Naive B cell (primary cell): ENCODE results near the gene GABRE. TPM values are rescaled to one million over a fixed set of nuclear protein-coding genes. Genes with fewer than 3 reads are reported as not detected.

Experiments used
- ATAC-seq, 2 donors: fragments of 150-1000 bp; cut with Tn5 transposase; 2 replicates each; pipeline ENCODE4 v1.10.0; 2021; ENCODE audit warnings: low read depth in 2 of 2, mild to moderate bottlenecking in 2 of 2, moderate library complexity in 2 of 2
- DNase-seq: peaks from one replicate; pipeline ENCODE4 v3.0.0; 2022
- H3K27ac Mint-ChIP-seq, 6 donors: one replicate each; pipeline ENCODE4 v1.8.0; 2020 to 2022; ENCODE audit warnings: mild to moderate bottlenecking in 6 of 6, mixed read lengths in 6 of 6, moderate library complexity in 5 of 6, inconsistent platforms in 2 of 6
- H3K27me3 Mint-ChIP-seq, 3 donors: one replicate each; pipeline ENCODE4 v1.8.0; 2021 to 2022; ENCODE audit warnings: mixed read lengths in 3 of 3, mild to moderate bottlenecking in 1 of 3
- H3K36me3 Mint-ChIP-seq, 2 donors: one replicate each; pipeline ENCODE4 v1.8.0; 2020 to 2022; ENCODE audit warnings: mixed read lengths in 2 of 2, inconsistent platforms in 1 of 2, mild to moderate bottlenecking in 1 of 2
- H3K4me1 Mint-ChIP-seq, 3 donors: one replicate each; pipeline ENCODE4 v1.8.0; 2020 to 2022; ENCODE audit warnings: mixed read lengths in 3 of 3, inconsistent platforms in 1 of 3, mild to moderate bottlenecking in 1 of 3, moderate library complexity in 1 of 3
- H3K4me3 Mint-ChIP-seq, 8 donors: one replicate each; pipeline ENCODE4 v1.8.0; 2020 to 2022; ENCODE audit warnings: mild to moderate bottlenecking in 8 of 8, mixed read lengths in 8 of 8, moderate library complexity in 8 of 8, inconsistent platforms in 2 of 8
- H3K9me3 Mint-ChIP-seq, 7 donors: one replicate each; pipeline ENCODE4 v1.8.0; 2020 to 2022; ENCODE audit warnings: mixed read lengths in 7 of 7, mild to moderate bottlenecking in 5 of 7, inconsistent platforms in 2 of 7, moderate library complexity in 1 of 7
- polyA plus RNA-seq, 6 donors: library from polyadenylated mRNA; unstranded; fragments of 300-500 nt; fragmentation: Illumina TruSeq; gene quantifications; one replicate each; pipeline ENCODE4 v1.2.3, GENCODE V29; 2021; ENCODE audit warnings: low read depth in 6 of 6

The GABRE gene
- polyA plus RNA-seq, 6 donors from 2014 or later = not detected

GRCh38 chrX:151982222-151982621 is 7.7 kb upstream of the GABRE start:
- no peak overlapping the region for H3K4me3 Mint-ChIP-seq
- H3K27me3 Mint-ChIP-seq = no peaks in the 10 kb centered on the region
- no peak overlapping the region for H3K27ac Mint-ChIP-seq
- H3K4me1 Mint-ChIP-seq = no peaks in the 10 kb centered on the region
- DNase-seq (no peak), ATAC-seq (no peak)
- H3K9me3 Mint-ChIP-seq = peaks cover 0 to 6% (median 0%) of the 10 kb centered on the region in 7 donors
- no peaks in the 10 kb centered on the region for H3K36me3 Mint-ChIP-seq

DNA sequence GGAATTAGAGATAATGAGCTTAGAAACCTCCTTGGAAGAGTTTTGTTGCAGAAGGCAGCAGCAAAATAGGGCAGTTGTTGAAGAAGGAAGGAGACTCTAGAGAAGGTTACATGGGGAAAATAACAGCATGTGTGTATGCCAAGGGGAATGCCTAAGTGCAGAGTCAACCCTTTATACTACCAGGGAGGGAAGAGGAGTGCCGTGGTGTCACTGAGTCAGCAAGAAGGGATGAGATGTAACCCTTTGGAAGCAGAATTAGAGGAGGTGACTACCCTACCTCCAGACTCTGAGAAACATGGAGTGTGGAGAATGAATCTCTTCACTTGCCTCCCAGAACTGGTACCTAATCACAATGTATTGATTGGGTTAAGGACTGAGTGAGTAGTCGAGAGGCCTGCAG is 6.7 kb upstream of the GABRE start:
- Mint-ChIP-seq H3K36me3 (no peaks in the 10 kb centered on the region), H3K27ac (no peak overlapping the region)

GRCh38 chrX:151977923-151978322 is 3.4 kb upstream of the GABRE start:
- Mint-ChIP-seq H3K27me3 (peaks cover 4 to 23% (median 18%) of the 10 kb centered on the region in 3 donors), H3K27ac (no peak overlapping the region)
- no peak for ATAC-seq

More for the DNA sequence above, 6.7 kb upstream of the GABRE start:
- DNase-seq (no peak), ATAC-seq (no peak)
- no peak overlapping the region for H3K4me3 Mint-ChIP-seq
- H3K9me3 Mint-ChIP-seq = peaks cover 0 to 6% (median 0%) of the 10 kb centered on the region in 7 donors
- H3K4me1 Mint-ChIP-seq = no peaks in the 10 kb centered on the region
- H3K27me3 Mint-ChIP-seq = peaks cover 0 to 4% (median 0%) of the 10 kb centered on the region in 3 donors

DNA sequence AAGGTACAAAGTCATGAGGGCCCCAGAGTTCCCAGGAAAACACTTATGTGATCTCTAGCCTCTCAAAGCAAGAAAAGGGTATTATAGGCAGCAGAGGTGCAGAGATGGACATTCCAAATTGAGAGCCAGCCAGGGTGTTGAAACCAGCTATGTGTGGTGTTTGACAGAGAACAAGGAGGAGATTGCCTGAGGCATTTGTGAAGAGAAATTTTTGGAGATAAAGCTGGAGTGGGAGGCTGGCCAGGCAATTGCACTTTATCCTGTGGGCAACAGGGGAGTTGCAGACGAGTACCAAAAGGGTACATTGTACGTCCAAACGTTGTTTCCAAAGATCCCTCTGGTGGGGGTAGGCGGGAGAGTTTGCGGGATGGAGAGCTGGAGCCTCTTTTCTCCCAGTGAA is 2.5 kb upstream of the GABRE start:
- Mint-ChIP-seq H3K4me3 (no peak overlapping the region), H3K36me3 (no peaks in the 10 kb centered on the region), H3K9me3 (peaks cover 0 to 4% (median 0%) of the 10 kb centered on the region in 7 donors), H3K4me1 (peaks cover 0 to 2% (median 0%) of the 10 kb centered on the region in 3 donors), H3K27me3 (peaks cover 4 to 24% (median 20%) of the 10 kb centered on the region in 3 donors), H3K27ac (no peak overlapping the region)
- DNase-seq = no peak
- no peak for ATAC-seq

More at GRCh38 chrX:151977923-151978322, 3.4 kb upstream of the GABRE start:
- H3K4me3 Mint-ChIP-seq = no peak overlapping the region
- H3K4me1 Mint-ChIP-seq = peaks cover 0 to 2% (median 0%) of the 10 kb centered on the region in 3 donors
- no peak for DNase-seq
- no peaks in the 10 kb centered on the region for H3K36me3 Mint-ChIP-seq
- H3K9me3 Mint-ChIP-seq = peaks cover 0 to 4% (median 0%) of the 10 kb centered on the region in 7 donors

DNA sequence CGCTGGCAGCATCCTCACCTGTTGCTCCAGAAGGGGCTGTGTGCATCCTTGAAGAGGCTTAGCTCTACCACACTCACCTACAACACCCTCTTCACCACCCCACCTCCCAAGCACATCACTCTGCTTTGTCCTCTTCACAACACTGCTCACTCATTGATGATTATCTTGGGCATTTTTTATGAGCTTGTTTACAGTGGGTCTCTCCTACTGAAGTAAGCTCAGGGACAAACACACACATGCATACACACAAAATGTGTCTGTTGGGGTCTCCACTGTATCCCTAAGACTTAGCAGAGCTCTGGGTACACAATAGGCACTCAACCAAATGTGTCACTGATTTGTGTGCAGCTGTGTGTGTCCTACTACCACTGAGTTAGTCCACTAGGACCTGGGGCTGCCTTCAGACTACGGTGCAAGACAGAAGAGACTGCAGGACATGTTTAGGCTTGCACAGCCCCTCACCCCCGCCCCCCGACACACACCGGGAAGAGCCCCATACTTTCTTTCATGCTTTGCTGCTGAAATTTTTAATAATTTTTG is 1.3 kb upstream of the GABRE start:
- H3K36me3 Mint-ChIP-seq = no peaks in the 10 kb centered on the region
- H3K9me3 Mint-ChIP-seq = peaks cover 0 to 4% (median 0%) of the 10 kb centered on the region in 7 donors
- H3K4me3 Mint-ChIP-seq = peak overlapping the region in 1 of 8 donors; percentile 44
- ATAC-seq (no peak), DNase-seq (no peak)
- peaks cover 4 to 24% (median 20%) of the 10 kb centered on the region in 3 donors for H3K27me3 Mint-ChIP-seq
- H3K27ac Mint-ChIP-seq = no peak overlapping the region
- peaks cover 0 to 2% (median 0%) of the 10 kb centered on the region in 3 donors for H3K4me1 Mint-ChIP-seq

DNA sequence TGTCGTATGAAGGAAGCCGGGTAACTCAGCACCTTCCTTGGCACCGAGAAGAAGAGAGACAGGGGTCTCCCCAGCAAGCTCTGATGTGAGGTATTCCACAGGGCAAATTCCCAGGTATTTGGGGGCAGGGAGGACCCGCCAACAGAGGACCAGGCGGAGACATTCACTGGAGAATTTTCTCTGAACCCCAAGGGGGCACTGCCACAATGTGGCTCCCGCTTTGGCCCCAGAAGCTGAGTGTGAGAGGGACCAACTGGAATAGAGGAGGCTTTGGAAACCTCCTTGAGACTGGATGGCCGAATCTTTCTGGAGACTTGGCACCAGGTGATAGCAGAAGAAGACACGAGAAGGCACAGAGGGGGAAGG is 735 bp upstream of the GABRE start:
- H3K27ac Mint-ChIP-seq = peak overlapping the region in 1 of 6 donors; percentile 53
- DNase-seq (no peak), ATAC-seq (no peak)
- H3K27me3 Mint-ChIP-seq = peaks cover 4 to 24% (median 20%) of the 10 kb centered on the region in 3 donors
- H3K36me3 Mint-ChIP-seq = no peaks in the 10 kb centered on the region
- peaks cover 0 to 2% (median 0%) of the 10 kb centered on the region in 3 donors for H3K4me1 Mint-ChIP-seq
- H3K4me3 Mint-ChIP-seq = peak overlapping the region in 1 of 8 donors; percentile 61
- peaks cover 0 to 4% (median 0%) of the 10 kb centered on the region in 7 donors for H3K9me3 Mint-ChIP-seq

DNA sequence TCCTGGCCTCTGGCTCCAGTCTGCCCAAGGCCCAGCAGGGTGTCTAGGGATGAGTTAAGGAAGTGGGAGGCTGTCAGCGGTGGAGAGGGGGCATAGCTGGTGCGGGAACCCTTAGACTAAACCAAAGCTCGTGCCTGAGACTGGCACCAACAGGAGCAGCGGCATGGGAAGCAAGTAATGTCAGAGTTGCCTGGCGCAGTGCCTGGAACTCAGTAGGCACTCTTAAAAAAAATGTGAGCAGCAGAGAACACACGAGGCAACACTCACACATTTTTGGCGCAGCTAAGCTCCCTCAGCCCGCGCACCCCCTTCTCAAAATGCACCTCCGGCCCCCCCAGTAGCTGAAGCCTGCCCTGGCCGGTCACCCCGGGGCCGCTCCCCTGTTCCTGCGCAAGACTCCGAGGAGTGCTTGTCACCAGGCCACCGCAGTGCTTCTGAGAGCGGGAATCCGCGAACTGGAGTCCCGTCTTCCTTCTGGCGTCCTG is 583 bp downstream of the GABRE start:
- Mint-ChIP-seq H3K27me3 (peaks cover 4 to 24% (median 24%) of the 10 kb centered on the region in 3 donors), H3K4me3 (peak overlapping the region in 1 of 8 donors; percentile 51), H3K9me3 (peaks cover 0 to 4% (median 0%) of the 10 kb centered on the region in 7 donors), H3K4me1 (peaks cover 0 to 2% (median 0%) of the 10 kb centered on the region in 3 donors), H3K36me3 (no peaks in the 10 kb centered on the region), H3K27ac (no peak overlapping the region)
- ATAC-seq (no peak), DNase-seq (no peak)

DNA sequence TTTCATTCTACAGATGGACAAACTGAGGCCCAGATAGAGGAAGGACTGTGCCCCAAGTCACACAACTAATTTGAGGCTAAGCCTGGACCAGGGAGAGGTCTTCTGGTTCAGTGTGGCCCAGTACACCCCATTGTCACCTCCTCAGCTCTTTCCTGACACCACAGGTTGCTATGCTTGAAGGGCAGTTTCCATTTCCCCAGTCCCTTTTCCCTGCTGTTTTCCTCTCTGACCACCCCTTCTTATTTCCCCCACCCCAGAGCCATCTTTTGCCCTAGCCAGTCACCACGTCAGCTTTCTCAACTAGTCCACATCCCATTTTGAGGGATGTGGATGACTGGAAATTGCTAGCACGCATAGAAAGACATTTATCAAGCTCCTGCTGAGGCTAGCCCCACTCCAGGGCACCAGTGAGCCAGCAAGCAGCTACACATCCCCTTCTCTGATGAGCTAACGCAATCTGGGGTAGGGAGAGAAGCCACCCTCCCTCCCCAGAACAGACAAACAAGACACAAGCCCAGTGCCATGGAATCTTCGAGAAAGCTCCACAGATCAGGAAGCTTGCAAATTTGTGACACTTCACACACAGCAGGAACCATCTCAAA is 1.3 kb downstream of the GABRE start:
- peaks cover 0 to 2% (median 0%) of the 10 kb centered on the region in 3 donors for H3K4me1 Mint-ChIP-seq
- peak overlapping the region in 3 of 8 donors; percentile 17 to 57 (median 42) for H3K4me3 Mint-ChIP-seq
- peaks cover 4 to 25% (median 24%) of the 10 kb centered on the region in 3 donors for H3K27me3 Mint-ChIP-seq

GRCh38 chrX:151970661-151971060 is 3.8 kb downstream of the GABRE start:
- peaks cover 0 to 2% (median 0%) of the 10 kb centered on the region in 3 donors for H3K4me1 Mint-ChIP-seq
- no peak for DNase-seq
- H3K27me3 Mint-ChIP-seq = peaks cover 2 to 24% (median 16%) of the 10 kb centered on the region in 3 donors
- no peaks in the 10 kb centered on the region for H3K36me3 Mint-ChIP-seq
- ATAC-seq = no peak
- H3K27ac Mint-ChIP-seq = peak overlapping the region in 1 of 6 donors; percentile 49
- no peak overlapping the region for H3K4me3 Mint-ChIP-seq
- peaks cover 0 to 6% (median 0%) of the 10 kb centered on the region in 7 donors for H3K9me3 Mint-ChIP-seq

More for the DNA sequence above, 1.3 kb downstream of the GABRE start:
- DNase-seq (no peak), ATAC-seq (no peak)
- Mint-ChIP-seq H3K36me3 (no peaks in the 10 kb centered on the region), H3K9me3 (peaks cover 0 to 6% (median 0%) of the 10 kb centered on the region in 7 donors), H3K27ac (no peak overlapping the region)

DNA sequence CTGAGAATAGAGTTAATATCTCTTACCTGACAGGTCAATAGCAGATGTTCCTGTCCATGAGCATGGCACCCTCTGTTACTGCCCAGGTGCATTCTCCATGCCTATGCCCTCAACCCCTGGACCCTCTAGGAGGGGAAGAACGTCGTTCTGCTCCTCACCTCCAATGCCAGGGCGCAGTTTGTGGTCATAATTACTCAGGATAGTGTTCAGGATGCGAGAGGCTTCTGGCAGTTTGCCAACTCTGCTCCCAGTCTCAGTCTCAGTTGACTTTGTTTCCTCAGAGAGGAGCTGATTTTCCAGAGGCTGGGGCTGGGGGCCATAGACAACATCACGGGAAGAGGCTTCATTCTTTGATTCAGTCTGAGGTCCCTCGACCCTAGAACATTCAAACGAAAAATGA is 4.4 kb downstream of the GABRE start:
- peaks cover 0 to 18% (median 9%) of the 10 kb centered on the region in 3 donors for H3K27me3 Mint-ChIP-seq
- ATAC-seq (no peak), DNase-seq (no peak)
- no peak overlapping the region for H3K27ac Mint-ChIP-seq
- H3K36me3 Mint-ChIP-seq = no peaks in the 10 kb centered on the region
- no peak overlapping the region for H3K4me3 Mint-ChIP-seq
- peaks cover 0 to 6% (median 0%) of the 10 kb centered on the region in 7 donors for H3K9me3 Mint-ChIP-seq
- H3K4me1 Mint-ChIP-seq = peaks cover 0 to 2% (median 0%) of the 10 kb centered on the region in 3 donors

DNA sequence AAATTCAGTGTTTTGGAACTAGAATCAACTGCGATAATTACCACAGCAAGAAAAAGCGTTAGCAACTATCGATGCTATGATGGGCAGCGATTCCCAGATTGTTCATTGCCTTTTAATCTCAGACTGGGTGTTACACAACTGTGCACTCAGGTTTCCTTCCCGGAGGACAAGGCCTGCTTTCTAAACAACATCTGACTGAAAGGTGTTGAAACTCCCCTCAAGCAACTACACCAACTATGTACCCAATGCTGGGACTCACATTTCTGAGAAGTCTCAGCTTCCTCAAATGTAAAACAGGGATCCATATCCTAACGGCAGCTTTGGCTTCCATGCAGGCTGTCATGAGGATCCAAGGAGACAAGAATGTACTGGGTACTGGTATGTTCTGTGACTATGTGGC is 8.2 kb downstream of the GABRE start:
- Mint-ChIP-seq H3K9me3 (peaks cover 0 to 14% (median 0%) of the 10 kb centered on the region in 7 donors), H3K4me1 (no peaks in the 10 kb centered on the region), H3K4me3 (no peak overlapping the region), H3K27me3 (peaks cover 0 to 6% (median 0%) of the 10 kb centered on the region in 3 donors), H3K27ac (no peak overlapping the region), H3K36me3 (no peaks in the 10 kb centered on the region)
- DNase-seq (no peak), ATAC-seq (no peak)

DNA sequence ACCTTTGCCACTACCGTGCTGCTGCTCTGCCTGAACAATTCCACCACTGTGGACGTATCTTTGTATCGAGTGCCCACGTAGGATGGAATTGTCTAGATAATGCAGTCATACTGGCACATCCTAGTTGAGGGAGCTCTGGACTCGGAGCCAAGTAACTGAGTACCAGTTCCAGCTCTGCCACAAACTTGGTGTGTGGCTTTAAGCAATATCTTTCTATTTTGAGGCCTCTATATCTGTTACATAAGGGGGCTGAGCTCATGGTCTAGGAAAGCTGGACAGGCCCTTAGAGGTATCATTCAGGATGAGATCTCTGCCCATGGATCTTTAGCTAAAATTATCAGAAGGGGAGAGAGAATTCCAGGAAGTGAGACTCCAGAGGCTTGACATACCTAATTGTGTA is 12.4 kb downstream of the GABRE start:
- Mint-ChIP-seq H3K27ac (no peak overlapping the region), H3K4me3 (no peak overlapping the region)

GRCh38 chrX:151958101-151958500 is 16.4 kb downstream of the GABRE start:
- Mint-ChIP-seq H3K4me3 (no peak overlapping the region), H3K27ac (no peak overlapping the region), H3K27me3 (no peaks in the 10 kb centered on the region), H3K4me1 (no peaks in the 10 kb centered on the region), H3K36me3 (no peaks in the 10 kb centered on the region), H3K9me3 (peaks cover 0 to 26% (median 6%) of the 10 kb centered on the region in 7 donors)
- DNase-seq (no peak), ATAC-seq (no peak)

More for the DNA sequence above, 12.4 kb downstream of the GABRE start:
- DNase-seq (no peak), ATAC-seq (no peak)
- no peaks in the 10 kb centered on the region for H3K36me3 Mint-ChIP-seq
- H3K9me3 Mint-ChIP-seq = peaks cover 0 to 18% (median 5%) of the 10 kb centered on the region in 7 donors
- H3K27me3 Mint-ChIP-seq = no peaks in the 10 kb centered on the region
- no peaks in the 10 kb centered on the region for H3K4me1 Mint-ChIP-seq

DNA sequence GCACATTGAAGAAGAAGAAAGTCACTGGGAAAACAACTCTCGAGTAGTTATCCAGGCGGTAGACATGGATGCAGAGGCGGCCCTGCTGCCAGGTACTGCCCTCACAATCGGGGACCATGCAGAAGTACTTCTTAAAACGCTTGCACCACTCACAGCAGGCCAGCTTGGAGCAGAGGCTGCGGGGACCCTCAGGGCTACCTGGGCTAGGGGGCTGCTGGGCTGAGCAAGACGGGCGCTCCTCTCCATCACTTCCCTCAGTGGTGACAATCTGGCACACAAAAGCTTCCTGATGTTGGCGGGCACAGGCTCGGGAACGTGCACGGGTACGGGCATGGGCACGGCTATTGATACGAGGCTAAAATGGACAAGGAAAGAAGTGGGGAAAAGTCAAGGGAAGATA is 19.7 kb downstream of the GABRE start:
- Mint-ChIP-seq H3K9me3 (peaks cover 0 to 12% (median 4%) of the 10 kb centered on the region in 7 donors), H3K27me3 (no peaks in the 10 kb centered on the region), H3K36me3 (no peaks in the 10 kb centered on the region), H3K4me1 (no peaks in the 10 kb centered on the region), H3K27ac (no peak overlapping the region), H3K4me3 (no peak overlapping the region)
- DNase-seq (no peak), ATAC-seq (no peak)
